Erythroblast (primary cell): Measurements from ENCODE around the gene RTN4R.
"Not testable (repeated sequence)": the region's sequence is repeated elsewhere in the genome, so short reads cannot be mapped to it uniquely, and the experiment has no call there.

Experiments
- GATA1 ChIP-seq: IDR thresholded peaks from 2 replicates; pipeline ENCODE4 v1.6.1; 2011; ENCODE audit warnings: low read depth, mild to moderate bottlenecking, control low read depth, low read length, moderate library complexity
- POLR2A ChIP-seq: IDR thresholded peaks from 2 replicates; pipeline ENCODE4 v1.6.1; 2011; ENCODE audit warnings: mild to moderate bottlenecking, low read length

- TF ChIP-seq POLR2A, GATA1: not testable (repeated sequence)
Measured at GRCh38 chr22:20274374-20274773, 6.3 kb upstream of the RTN4R start.
